Measurements from ENCODE around the gene RUNX1.

RUNX1 gene

DNA sequence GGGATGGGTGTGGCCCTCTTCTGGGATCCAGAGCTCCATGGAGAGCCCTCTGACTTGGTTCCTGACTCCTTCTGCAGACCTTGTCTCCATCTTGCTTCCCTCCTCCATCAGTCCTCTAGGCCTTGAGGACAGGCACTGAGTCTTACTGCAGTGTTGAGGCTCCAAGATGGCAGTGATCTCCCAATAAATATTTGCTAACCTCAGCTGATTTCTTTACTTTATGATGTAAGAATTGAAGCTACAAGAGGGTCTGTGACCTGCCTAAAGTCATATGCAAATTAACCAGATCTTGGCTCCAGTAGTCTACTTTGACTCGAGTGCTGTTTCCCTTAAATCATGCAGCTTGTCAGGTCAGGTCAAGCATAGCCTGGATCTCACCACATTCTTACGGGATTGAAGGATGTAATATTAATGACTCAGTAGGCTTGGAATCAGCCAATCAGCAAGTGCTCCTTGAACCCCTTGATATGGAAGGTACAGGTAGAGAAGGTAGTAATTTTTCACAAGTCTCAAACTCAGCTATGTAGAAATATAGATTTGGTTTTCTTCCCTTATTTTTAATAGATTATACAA, 287.3 kb downstream of the RUNX1 start:
- TF ChIP-seq CTCF (IDR thresholded peaks at IDR 0.05; ENCODE audit: low read length, missing control alignments) = no peak
- DNase-seq (ENCODE audit: low read depth) = no peak
- no peak overlapping the region for H3K4me3 ChIP-seq (replicated peaks; ENCODE audit: low read depth, low read length)

DNA sequence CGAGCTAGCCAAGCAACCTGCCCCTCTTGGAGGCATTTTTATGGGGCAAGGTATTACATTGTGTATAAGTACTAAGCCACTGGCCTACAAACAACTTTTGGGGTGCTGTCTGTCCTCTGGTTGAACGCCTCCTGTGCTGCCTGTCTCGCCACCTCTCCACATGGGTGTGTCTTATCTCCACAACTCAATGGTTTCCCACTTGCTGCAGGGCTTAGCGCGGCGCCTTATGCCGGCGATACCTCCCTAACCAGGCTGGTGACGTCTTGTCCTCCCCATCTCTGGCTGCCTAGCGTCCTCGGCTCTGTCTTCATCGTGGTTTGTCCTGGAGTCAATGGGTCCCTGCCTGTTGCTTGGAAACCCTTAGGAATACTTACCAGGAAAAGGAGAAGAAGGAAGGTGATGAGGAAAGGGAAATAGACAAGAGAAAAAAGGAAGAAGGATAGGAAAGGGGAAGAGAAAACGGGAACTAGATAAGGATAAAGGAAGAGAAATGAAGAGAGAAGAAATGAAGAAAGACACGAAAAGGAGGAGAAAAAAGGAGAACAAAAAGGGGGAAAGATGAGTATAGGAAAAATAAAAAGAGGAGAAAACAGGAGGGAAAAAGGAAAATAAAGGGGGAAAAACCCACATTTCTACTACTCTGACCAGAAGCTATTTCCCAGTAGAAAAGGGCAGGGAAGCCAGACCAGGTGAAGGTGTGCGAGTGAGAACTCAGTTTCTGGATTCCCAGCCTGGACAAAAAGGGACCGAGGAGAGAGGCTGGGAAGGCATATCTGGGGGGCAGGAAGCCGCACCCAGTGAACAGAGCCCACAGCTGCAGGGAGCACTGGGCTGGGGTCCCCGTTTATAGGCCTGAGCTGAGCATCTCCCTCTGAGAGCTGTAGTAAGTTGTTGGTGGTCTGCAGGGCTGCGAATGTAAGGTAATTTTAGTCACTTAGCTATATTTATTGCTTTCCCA, 294.1 kb downstream of the RUNX1 start:
- TF ChIP-seq CTCF (IDR thresholded peaks at IDR 0.05; ENCODE audit: low read length, missing control alignments) = no peak
- DNase-seq (ENCODE audit: low read depth) = no peak
- no peak overlapping the region for H3K4me3 ChIP-seq (replicated peaks; ENCODE audit: low read depth, low read length)

- no peak overlapping the region for H3K4me3 ChIP-seq (replicated peaks; ENCODE audit: low read depth, low read length)
- DNase-seq (ENCODE audit: low read depth) = no peak
- no peak for TF ChIP-seq CTCF (IDR thresholded peaks at IDR 0.05; ENCODE audit: low read length, missing control alignments)
These were observed 300.2 kb downstream of the RUNX1 start for GRCh38 chr21:34748862-34749261.

DNA sequence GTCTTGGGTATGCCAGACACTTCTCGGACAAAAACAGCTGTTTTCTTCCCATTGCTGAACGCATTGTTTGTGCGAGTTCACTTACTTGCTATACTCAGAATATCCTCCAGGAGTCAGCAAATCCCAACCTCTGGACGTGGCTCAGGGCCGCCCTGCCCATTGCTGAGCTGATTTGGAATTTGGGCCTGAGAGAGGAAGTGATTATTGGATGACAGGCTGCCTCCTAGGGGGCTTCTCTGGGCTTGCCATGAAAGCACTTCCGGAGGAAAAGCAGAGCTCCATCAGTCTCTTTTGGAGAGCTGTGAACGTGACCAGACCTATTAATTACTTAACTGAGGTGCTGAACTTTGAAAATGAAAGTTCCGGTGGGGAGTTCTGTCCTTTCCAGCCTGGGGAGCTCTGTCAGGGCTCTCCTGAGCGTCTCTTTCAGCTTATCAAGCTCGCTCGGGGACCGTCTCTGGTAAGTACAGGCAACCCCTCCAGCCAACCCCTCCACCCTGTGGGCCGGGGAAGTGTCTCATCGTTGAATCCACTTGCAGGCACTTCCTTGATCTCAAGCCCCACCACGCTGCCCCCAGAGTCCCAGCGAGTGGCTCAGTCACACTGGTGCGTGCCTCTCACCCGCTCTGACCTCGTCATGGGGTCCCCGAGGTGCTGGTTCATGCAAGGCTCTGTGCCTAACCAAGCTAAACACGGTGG, 303.4 kb downstream of the RUNX1 start:
- TF ChIP-seq CTCF (IDR thresholded peaks at IDR 0.05; ENCODE audit: low read length, missing control alignments) = peak; percentile 90
- H3K4me3 ChIP-seq (replicated peaks; ENCODE audit: low read depth, low read length) = peak overlapping the region; percentile 24

GRCh38 chr21:34744801-34745200, 304.3 kb downstream of the RUNX1 start:
- no peak for TF ChIP-seq CTCF (IDR thresholded peaks at IDR 0.05; ENCODE audit: low read length, missing control alignments)
- H3K4me3 ChIP-seq (replicated peaks; ENCODE audit: low read depth, low read length) = no peak overlapping the region
- no peak for DNase-seq (ENCODE audit: low read depth)

More for the DNA sequence above, 303.4 kb downstream of the RUNX1 start:
- DNase-seq (ENCODE audit: low read depth) = peak; percentile 89

- no peak overlapping the region for H3K4me3 ChIP-seq (replicated peaks; ENCODE audit: low read depth, low read length)
- DNase-seq (ENCODE audit: low read depth) = peak; percentile 36
- TF ChIP-seq CTCF (IDR thresholded peaks at IDR 0.05; ENCODE audit: low read length, missing control alignments) = no peak
These were observed 305.3 kb downstream of the RUNX1 start for GRCh38 chr21:34743831-34744230.

Measured in fibroblast of pulmonary artery (primary cell).